ENCODE results near the gene SPACA6.

Gene SPACA6

GRCh38 chr19:51703575-51704515 is 10.7 kb downstream of the SPACA6 start:
- peak; percentile 87 for DNase-seq (ENCODE audit: low spot score)

GRCh38 chr19:51704626-51705025 is 11.5 kb downstream of the SPACA6 start:
- DNase-seq (ENCODE audit: low spot score) = no peak

GRCh38 chr19:51706296-51706695 is 13.2 kb downstream of the SPACA6 start:
- DNase-seq (ENCODE audit: low spot score) = no peak

- DNase-seq (ENCODE audit: low spot score) = no peak
Observed at GRCh38 chr19:51706885-51707284, 13.8 kb downstream of the SPACA6 start.

- peak; percentile 64 for DNase-seq (ENCODE audit: low spot score)
Observed at GRCh38 chr19:51708811-51709210, 15.7 kb downstream of the SPACA6 start.

GRCh38 chr19:51709575-51709974 is 16.4 kb downstream of the SPACA6 start:
- no peak for DNase-seq (ENCODE audit: low spot score)

GRCh38 chr19:51710163-51710562 is 17.0 kb downstream of the SPACA6 start:
- DNase-seq (ENCODE audit: low spot score) = no peak

- no peak for DNase-seq (ENCODE audit: low spot score)
Observed at GRCh38 chr19:51711702-51712101, 18.6 kb downstream of the SPACA6 start.

- DNase-seq (ENCODE audit: low spot score) = peak; percentile 50
Observed at GRCh38 chr19:51712461-51713081, 19.4 kb downstream of the SPACA6 start.

GRCh38 chr19:51713319-51714285 is 20.5 kb downstream of the SPACA6 start:
- DNase-seq (ENCODE audit: low spot score) = no peak

- DNase-seq (ENCODE audit: low spot score) = no peak
Observed at GRCh38 chr19:51714848-51715247, 21.7 kb downstream of the SPACA6 start.

- DNase-seq (ENCODE audit: low spot score) = no peak
Observed at GRCh38 chr19:51715850-51716249, 22.7 kb downstream of the SPACA6 start.

- DNase-seq (ENCODE audit: low spot score) = no peak
Observed at GRCh38 chr19:51716925-51717324, 23.8 kb downstream of the SPACA6 start.

- peak; percentile 42 for DNase-seq (ENCODE audit: low spot score)
Observed at GRCh38 chr19:51719251-51719988, 26.3 kb downstream of the SPACA6 start.

- no peak for DNase-seq (ENCODE audit: low spot score)
Observed at GRCh38 chr19:51721905-51722304, 28.8 kb downstream of the SPACA6 start.

- no peak for DNase-seq (ENCODE audit: low spot score)
Observed at GRCh38 chr19:51722492-51722891, 29.4 kb downstream of the SPACA6 start.

GRCh38 chr19:51724543-51724942 is 31.4 kb downstream of the SPACA6 start:
- no peak for DNase-seq (ENCODE audit: low spot score)

GRCh38 chr19:51726049-51726448 is 32.9 kb downstream of the SPACA6 start:
- no peak for DNase-seq (ENCODE audit: low spot score)

GRCh38 chr19:51727349-51727880 is 34.3 kb downstream of the SPACA6 start:
- DNase-seq (ENCODE audit: low spot score) = no peak

GRCh38 chr19:51729781-51730180 is 36.7 kb downstream of the SPACA6 start:
- DNase-seq (ENCODE audit: low spot score) = no peak

Measured in cerebellar cortex (tissue), 1 donor.